NCI-H446 treated with DMSO at 0.1 percent for 48 hours (cell line): ENCODE measurements around the gene LLCFC1.
"Not testable (repeated sequence)": the region's sequence is repeated elsewhere in the genome, so short reads cannot be mapped to it uniquely, and the experiment has no call there.

Source experiments
- DNase-seq: peaks from one replicate; lab custom pipeline; 2025; lab: John Stamatoyannopoulos, UW

The LLCFC1 gene

GRCh38 chr7:142943706-142944268 lies 4.5 kb downstream of the LLCFC1 start:
- DNase-seq, result no peak

DNA sequence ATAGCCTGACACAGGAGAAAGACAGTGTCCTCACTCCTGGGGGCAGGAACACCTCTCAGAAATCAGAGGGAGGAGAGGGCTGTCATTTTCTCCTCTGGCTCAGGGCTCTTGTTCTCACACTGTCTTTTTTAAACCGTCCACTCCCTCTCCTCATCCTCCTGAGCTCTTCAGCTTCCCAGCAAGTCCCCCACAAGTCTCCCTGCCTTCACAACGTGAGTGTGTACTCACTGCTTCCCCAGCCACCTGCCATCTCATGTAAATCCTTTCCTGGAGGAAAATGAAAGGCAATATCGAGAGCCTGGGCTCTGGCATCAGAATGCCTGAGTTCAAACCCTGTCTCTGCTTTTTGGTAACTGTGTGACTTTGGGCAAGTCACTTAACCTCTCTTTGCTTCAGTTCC lies 5.7 kb downstream of the LLCFC1 start:
- no peak for DNase-seq

- no peak for DNase-seq
Observed at GRCh38 chr7:142948603-142949002, 9.3 kb downstream of the LLCFC1 start.

DNA sequence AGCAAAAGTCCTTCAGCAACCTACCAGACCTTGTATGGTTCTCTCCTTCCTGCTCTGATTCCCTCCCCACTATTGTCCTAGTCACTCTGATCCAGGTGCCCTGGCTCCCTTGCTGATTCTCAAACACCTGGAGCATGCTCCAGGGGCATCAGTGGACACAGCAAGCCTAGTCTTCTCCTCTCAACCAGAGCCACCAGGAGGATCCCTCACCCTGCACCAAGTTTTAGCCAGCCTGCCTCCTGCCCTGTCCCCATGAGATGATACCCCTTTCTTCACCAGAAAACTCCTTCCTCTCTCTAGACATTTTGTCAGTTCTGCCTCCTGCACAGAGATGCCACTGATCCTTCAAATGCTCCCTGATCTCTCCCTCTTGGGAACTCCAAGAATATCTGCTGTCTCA lies 11.0 kb downstream of the LLCFC1 start:
- DNase-seq, result no peak

DNA sequence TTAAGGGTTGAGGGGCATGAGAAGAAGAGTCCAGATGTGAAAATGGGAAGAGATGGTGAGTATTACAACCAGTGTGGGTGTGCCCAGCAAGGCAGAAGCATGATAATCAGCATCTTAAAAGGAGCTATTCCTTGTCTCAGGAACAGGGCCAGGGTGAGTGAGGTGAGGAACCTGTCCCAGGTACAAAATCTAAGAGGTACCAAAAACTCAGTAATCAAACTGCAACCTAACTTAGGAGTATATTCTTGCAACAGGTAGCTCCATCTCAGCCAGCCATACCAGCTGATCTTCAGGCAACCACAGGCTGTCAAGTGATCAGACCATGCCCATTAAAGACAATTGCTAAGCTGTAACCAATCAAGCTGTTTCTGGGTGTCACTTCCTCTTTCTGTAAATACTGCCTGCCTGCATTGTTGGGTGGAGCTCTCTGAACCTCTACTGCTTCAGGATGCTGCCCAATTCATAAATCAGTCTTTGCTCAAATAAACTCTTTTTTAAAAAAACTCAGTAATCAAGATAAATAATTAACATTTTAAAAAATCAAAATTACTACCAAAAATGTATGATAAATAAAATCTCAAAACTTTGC lies 15.5 kb downstream of the LLCFC1 start:
- DNase-seq, result no peak

DNA sequence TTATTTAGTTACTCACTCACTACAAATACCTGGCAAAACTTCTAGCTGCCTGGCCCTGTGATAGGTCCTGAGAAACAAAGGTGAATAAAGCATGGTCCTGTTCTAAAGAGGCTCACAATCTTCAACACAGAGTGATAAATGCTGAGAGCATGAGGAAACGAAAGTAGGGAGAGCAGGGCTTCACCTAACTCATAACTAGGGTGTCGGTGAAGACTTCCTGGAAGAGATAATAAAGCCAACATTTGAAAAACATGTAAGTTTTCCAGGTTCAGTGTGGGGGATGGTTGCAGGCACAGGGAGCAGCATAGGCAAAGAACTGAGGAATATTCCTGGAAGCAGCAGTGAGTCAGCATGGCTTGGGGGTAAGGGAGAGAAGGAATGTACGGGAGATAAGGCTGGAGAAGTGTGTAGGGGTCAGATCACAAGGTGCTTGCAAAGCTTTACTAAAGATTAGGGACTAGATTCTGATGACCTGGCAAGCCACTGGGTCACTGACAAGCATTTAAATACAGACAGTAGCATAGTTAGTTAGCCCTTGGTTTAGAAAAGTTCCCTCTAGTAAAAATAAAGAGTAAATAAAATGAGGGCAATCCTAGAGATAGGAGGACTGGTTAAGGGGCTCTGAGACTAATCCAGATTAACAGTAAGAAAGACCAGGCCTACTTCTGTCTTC lies 17.8 kb downstream of the LLCFC1 start:
- no peak for DNase-seq

- DNase-seq, result no peak
Observed at GRCh38 chr7:142957723-142958122, 18.4 kb downstream of the LLCFC1 start.

DNA sequence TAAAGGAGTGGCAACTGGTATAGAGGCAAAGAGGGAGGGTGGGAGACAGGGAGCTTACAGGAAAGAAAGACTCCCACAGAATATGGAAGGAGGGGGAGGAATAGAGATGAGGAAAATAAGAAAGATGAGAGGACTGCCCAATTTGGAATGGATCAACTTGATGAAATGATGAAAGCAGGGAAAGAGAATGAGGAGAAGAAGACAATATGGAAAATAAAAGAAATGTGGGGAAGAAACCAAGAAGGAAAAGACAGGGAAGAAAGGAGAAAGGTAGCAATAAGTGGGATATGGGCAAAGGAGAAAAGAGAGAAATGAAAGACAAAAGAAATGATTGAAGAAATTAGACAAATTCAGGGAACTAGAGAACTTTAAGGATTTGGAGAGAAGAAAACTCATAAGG lies 19.9 kb downstream of the LLCFC1 start:
- no peak for DNase-seq

GRCh38 chr7:142960955-142961512 lies 21.8 kb downstream of the LLCFC1 start:
- no peak for DNase-seq

GRCh38 chr7:142961595-142961972 lies 22.3 kb downstream of the LLCFC1 start:
- no peak for DNase-seq

DNA sequence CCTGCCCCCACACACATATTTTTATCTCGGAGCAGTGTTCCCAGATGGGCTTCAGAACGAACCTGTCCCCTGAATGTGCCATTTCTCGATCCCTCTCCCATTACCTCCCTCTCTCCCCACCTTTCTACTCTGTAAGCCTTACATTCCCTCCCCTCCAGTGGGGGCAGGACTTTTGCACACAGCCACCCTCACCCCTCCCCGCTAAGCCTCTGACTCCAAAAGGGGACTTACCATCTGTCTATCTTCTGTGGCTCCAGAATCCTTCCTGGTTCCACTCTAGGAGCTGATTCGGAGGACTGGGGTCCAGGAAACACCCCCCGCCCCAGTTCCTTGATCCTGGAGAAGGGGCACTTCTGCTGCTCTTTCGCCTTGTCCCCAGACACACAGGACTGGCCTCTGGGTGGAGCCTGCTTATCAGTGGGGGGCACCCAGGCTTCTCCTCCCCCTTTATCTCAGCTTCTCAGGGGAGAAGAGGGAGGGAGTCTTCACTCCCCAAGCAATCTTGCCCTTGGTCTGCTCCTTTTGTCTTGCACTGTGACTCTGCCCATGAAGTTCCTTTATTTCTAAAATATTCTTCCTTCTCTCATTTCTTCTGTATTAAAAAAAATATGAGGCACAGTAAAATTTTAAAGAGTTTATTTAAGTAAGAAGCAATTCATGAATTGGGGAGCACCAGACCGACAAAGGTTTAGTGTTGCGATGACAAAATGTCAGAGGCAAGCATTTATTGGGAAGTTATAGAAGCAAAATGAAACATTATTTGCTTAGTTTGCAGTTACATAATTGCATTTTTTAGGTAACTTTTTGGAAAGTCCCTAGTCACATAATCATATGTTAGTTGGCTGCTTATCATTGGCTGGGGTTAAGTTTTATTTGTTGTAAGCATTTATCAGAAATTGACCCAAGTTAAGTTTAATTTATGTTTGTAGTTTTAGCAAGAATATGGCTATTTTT lies 23.0 kb downstream of the LLCFC1 start, which contains the start of gene KEL:
TSS of gene KEL (minus strand) at position 391 of the 954 bp plus-strand sequence. CDS start at position 234, 157 bp downstream.
- DNase-seq, result no peak

DNA sequence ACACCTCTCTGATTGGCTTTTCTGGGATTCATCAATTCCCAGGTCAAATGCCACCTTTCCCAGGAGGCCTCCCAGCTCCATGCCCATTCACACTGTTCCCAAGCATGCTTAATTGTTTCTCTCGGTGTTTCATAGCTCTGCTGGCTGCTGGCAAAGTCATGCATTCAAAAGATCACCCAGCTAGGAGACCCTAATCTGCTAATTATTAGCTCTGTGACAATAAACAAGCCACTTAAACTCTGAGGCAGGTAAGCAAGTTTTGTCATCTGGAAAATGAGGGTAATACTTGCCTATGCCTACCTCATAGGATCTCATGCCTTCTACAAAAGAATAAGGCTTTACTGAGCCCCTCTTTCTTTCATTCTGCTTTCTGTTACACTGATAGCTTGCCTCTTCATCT lies 23.7 kb downstream of the LLCFC1 start:
- no peak for DNase-seq

GRCh38 chr7:142963993-142964392 lies 24.7 kb downstream of the LLCFC1 start:
- no peak for DNase-seq

GRCh38 chr7:142964502-142965246 lies 25.4 kb downstream of the LLCFC1 start:
- DNase-seq, result no peak

GRCh38 chr7:142968229-142968628 lies 28.9 kb downstream of the LLCFC1 start:
- no peak for DNase-seq

- DNase-seq, result no peak
Observed at GRCh38 chr7:142969183-142969582, 29.9 kb downstream of the LLCFC1 start.

GRCh38 chr7:142974626-142975025 lies 35.3 kb downstream of the LLCFC1 start:
- DNase-seq, result no peak

DNA sequence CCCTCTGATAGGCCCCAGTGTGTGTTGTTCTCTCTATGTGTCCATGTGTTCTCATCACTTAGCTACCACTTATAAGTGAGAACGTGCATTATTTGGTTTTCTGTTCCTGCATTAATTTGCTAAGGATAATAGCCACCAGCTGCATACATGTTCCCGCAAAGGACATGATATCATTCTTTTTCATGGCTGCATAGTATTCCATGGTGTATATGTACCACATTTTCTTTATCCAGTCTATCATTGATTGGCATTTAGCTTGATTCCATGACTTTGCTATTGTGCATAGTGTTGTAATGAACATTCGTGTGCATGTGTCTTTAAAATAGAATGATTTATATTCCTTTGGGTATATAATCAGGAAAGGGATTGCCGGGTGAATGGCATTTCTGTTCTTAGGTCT lies 39.1 kb downstream of the LLCFC1 start:
- DNase-seq, result not testable (repeated sequence)

GRCh38 chr7:142983825-142984224 lies 44.5 kb downstream of the LLCFC1 start:
- DNase-seq, result no peak

- DNase-seq, result no peak
Observed at GRCh38 chr7:142984297-142984696, 45.0 kb downstream of the LLCFC1 start.
